HG03565 (cell line): ENCODE data around the gene ZNF343.

ENCODE experiments used
- ATAC-seq: cut with Tn5 transposase; IDR thresholded peaks from one replicate; pipeline ENCODE4 v1.9.1; 2021; ENCODE audit warnings: mild to moderate bottlenecking, moderate library complexity; ENCODE audit not compliant: unreplicated experiment

Gene ZNF343

GRCh38 chr20:2475850-2476741 lies 32.6 kb downstream of the ZNF343 start:
- ATAC-seq = no peak

- no peak for ATAC-seq
These were observed 35.2 kb downstream of the ZNF343 start for GRCh38 chr20:2473516-2473915.

DNA sequence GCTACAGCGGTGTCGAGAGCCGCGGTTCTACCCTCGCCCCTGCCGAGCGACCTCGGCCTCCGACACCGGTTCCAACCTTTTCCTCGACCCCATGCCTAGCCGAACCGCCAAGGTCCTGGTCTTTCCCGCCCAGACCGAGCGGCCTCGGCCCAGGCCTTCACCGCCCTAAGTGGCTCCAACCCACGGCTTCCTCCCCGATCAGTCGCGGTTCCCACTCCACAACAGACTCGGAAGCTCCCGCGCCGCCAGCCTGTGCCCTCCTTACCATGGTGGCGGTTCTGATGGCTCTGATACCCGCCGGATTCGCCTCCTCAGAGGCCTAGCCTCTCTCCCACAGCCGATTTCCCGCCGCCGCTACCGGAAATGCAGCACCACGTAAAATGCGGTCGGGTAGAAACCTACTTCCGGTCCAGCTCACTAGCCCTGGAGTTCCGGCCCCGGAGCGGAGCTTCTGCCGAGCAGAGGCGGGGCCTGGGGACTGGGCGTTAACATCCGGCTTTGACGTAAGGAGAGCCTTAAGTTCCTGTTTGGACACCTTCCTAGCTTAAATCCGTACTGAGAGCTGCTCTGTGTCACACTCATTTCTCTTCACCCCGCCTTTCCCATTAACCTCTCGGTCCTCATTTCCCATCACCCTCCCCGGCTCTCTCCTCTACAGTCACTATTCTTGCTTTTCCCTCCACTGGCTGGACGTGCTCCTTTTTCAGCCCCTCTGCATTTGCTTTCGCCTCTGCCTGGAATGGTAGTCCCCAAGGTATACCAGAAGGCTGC lies 38.1 kb downstream of the ZNF343 start, which contains the start of gene SNRPB:
TSS of gene SNRPB (minus strand) at position 367 of the 771 bp plus-strand sequence. CDS start at position 268, 99 bp downstream.
- peak; percentile 96 for ATAC-seq

DNA sequence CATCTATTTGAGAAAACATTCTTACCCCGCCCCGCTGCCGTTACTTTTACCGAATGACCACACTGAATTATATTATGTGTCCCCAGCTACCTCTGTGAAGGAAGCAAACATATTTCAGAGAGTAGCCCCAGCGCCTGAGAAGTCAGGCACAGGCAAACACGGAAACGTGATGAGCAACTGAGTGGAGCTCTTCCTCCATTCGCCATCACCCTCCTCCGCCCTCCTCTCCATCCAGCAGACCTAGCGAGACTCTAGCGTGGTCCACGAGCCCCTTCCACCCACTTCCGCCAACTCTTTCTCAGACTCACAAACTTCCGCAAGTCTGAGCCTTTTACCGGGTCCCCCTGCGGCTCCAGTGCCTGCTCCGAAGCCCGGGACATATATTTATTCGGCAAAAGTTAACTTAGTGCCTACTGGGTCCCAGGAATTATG lies 38.7 kb downstream of the ZNF343 start:
- no peak for ATAC-seq

DNA sequence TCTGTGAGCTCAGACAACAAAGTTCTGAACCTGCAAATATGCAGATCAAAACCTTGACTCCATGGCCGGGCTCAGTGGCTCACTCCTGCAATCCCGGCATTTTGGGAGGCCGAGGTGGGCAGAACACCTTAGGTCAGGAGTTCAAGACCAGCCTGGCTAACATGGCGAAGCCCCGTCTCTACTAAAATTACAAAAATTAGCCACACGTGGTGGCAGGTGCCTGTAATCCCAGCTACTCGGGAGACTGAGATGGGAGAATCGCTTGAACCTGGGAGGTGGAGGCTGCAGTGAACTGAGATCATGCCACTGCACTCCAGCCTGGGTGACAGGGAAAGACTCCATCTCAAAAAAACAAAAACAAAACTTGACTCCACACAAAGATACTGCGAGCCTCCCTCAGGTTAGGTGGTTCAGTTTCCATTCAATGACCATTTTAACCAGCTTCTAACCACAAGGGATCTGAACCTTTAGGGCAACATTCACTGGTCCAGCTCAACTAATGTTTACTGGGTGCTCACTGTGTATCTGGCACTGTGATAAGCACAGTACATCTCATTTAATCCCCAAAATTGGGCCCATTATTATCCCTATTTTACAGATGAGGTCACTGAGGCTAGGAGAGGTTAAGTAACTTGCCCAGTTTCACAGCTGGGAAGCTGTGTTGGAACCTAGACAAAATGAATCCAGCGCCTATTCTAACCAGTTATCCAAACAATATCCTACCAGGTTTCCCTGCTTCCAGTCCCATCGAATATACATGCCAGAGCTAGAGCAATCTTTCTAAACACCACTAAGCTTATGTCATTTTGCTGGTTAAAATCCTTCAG lies 39.9 kb downstream of the ZNF343 start:
- ATAC-seq = no peak

DNA sequence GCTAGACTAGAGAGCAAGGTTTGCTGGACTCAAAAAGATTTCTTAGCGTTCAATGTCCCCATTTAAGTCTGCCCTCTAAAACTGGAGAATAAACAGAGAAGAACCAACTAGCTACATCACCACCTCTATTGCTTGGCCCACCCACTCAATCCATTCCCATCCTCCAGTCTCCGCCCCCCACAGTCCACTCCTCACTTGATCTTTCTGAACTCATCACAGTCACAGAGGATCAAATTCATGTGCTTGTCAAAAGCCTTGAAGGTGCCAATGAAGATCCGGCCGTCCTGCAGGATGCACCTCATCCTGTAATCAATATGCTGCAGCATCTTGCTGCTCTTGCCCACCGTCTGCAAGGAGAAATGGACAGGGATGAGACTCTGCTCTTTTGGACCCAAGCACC lies 41.3 kb downstream of the ZNF343 start:
- no peak for ATAC-seq

DNA sequence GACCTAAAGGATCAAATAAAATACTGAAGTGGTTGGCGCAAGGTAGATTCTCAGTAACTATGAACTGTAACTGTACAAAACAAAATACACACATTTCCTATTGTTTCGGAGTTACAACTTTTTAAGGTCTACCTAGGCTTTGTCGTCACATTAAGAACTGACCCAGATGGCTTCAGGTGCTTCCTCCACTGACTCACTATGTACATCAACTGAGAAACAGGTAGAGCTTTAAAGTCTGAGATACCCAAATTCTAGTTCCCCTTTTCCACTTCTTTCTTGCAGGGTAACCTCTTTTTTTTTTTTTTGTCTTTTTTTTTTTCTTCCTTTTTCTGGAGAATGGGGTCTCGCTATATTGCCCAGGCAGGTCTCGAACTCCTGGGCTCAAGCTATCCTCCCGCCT lies 43.6 kb downstream of the ZNF343 start:
- no peak for ATAC-seq

DNA sequence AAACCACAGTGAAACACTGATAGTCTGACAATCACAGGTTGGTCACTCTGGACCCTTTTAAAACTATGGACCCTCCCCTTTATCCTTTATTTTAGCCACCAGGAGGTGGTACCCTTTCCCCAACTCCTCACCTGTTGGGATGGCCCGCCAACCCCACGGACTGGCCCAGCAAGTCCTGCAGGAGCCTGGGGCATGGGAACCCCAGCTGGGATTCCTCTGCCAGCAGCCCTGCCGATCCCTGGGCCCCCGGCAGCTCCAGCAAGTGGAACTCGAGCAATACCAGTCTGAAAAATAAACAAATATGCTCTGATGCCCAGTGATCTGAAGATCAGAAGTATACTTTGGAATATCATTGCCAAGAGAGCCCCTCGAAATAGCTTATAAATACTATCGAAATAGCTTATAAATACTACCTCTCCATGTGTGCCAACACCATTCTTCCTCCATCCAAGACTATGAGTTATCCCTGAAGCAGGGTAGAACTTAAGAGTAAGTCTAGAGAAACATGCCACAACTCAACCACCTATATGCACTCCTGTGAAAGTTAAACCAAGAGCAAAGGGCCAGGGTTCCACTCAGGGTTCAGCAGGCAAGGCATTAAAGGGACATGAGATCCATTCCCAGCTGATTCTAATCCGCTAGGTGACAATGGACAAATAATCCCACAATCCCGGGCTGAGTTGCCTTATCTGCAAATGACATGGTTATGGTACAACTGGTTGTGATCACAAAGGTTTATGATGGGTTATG lies 44.9 kb downstream of the ZNF343 start:
- ATAC-seq = no peak

GRCh38 chr20:2462484-2462883 lies 46.2 kb downstream of the ZNF343 start:
- no peak for ATAC-seq

GRCh38 chr20:2460752-2461424 lies 47.8 kb downstream of the ZNF343 start:
- ATAC-seq = no peak

- no peak for ATAC-seq
These were observed 48.5 kb downstream of the ZNF343 start for GRCh38 chr20:2459981-2460751.

- no peak for ATAC-seq
These were observed 49.7 kb downstream of the ZNF343 start for GRCh38 chr20:2458919-2459499.

DNA sequence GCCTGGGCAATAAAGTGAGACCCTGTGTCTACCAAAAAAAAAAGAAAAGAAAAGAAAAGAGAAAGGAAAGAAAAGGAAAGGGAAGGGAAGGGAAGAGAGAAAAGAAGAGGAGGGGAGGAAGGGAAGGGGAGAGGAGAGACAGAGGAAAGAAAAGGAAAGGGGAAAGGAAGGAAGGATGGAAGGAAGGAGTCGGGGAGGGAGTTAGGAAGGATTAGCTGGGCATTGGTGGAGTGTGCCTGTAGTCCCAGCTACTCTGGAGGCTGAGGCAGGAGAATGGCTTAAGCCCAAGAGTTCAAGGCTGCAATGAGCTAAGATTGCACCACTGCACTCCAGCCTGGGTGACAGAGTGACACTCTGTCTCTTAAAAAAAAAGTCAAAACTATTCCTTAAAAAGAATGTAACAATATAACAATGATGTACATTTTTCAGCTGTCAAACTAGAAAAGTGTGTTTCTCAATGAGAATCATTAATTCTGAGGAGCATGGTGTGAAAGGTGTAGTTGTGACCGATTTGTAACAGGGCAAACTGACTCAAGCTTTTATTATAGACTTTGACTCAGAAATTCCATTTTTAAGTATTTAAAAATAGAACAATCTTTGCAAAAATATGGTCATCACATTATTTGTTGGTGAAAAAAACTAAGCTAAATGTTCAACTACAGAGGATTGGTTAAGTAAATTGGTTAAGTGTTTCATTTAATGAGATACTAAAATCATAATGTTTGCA lies 52.8 kb downstream of the ZNF343 start:
- ATAC-seq = no peak

GRCh38 chr20:2453792-2454191 lies 54.9 kb downstream of the ZNF343 start:
- no peak for ATAC-seq

GRCh38 chr20:2451939-2452732 lies 56.6 kb downstream of the ZNF343 start:
- no peak for ATAC-seq

DNA sequence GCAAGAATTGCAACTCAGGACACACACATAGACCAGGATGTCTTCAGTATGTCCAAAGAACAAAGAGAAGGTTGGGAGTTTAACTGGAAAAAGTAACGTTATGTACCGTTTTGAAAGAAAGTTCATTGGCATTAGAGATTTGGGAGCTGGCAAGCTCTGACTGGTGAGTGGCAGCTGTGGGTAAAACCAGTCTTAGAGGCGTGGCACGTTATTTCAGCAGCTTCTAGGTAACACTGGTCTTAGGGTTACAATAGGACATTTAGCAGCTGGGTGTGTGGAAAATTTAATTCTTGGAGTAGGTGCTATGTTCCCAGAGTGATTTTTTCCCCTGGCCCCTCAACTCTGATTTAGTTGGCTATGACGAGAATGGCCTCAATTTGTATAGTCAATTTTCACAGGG lies 57.3 kb downstream of the ZNF343 start:
- ATAC-seq = no peak

DNA sequence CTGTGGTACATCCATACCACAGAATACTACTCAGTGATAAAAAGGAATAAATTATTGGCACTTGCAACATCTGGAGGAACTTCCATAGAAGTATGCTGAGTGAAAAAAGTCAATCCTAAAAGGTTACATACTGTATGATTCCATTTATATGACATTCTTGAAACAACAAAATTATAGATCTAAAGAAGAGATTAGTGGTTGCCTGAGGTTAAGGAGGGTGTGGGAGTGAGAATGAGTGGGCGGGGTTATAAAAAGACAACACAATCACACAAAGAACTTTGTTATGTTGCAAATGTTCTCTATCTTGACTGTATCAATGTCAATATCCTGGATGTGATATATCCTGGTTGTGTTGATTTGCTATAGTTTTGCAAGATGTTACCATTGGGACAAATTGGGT lies 59.3 kb downstream of the ZNF343 start:
- ATAC-seq = no peak
